Caco-2 (cell line): Measurements from ENCODE around the gene GLP2R. TPM values are rescaled to one million over a fixed set of nuclear protein-coding genes. Genes with fewer than 3 reads are reported as not detected.

ENCODE experiments used
- BruUV-seq: library from RNA; stranded (reverse); fragments of 400-500 nt; replicated peaks from 2 replicates; lab custom pipeline; 2021; lab: Mats Ljungman, UMichigan
- CTCF ChIA-PET: fragments of 300-600 bp; sonication (Branson Sonifier 250); formaldehyde crosslinking; loops from one replicate; lab custom pipeline; 2022; ENCODE audit warnings: antibody characterized with exemption; lab: Charles Lee
- POLR2A ChIA-PET: fragments of 300-600 bp; sonication (Branson Sonifier 250); formaldehyde crosslinking; loops from one replicate; lab custom pipeline; 2022; ENCODE audit warnings: antibody characterized with exemption; lab: Charles Lee
- DNase-seq, 2 experiments: peaks; one replicate each; pipeline versions ENCODE4 v3.0.0 to v3.0.0-alpha.2; 2020 to 2022
- H3K27me3 ChIP-seq: replicated peaks from 2 replicates; pipeline ENCODE4 v1.6.0; 2011; ENCODE audit warnings: low read length; ENCODE audit not compliant: control insufficient read depth, insufficient read depth
- H3K36me3 ChIP-seq: 2 replicates; pipeline ENCODE4 v1.5.1; 2011; ENCODE audit warnings: low read length; ENCODE audit not compliant: control insufficient read depth, insufficient read depth
- H3K4me1 ChIP-seq: fragments of 250-450 bp; sonication (Bioruptor Pico); 2 replicates; pipeline ENCODE4 v1.5.1; 2020; ENCODE audit warnings: mild to moderate bottlenecking
- H3K4me3 ChIP-seq: 2 replicates; pipeline ENCODE4 v1.5.1; 2011; ENCODE audit warnings: low read depth, mild to moderate bottlenecking, control low read depth, low read length
- H3K9me3 ChIP-seq: fragments of 250-450 bp; sonication (Bioruptor Pico); 2 replicates; pipeline ENCODE4 v1.5.1; 2020; ENCODE audit warnings: mild to moderate bottlenecking, moderate library complexity
- H3K27ac Mint-ChIP-seq: one replicate; pipeline ENCODE4 v1.8.0; 2022; ENCODE audit warnings: mixed read lengths; ENCODE audit not compliant: unreplicated experiment
- H3K27me3 Mint-ChIP-seq: one replicate; pipeline ENCODE4 v1.8.0; 2022; ENCODE audit warnings: mixed read lengths; ENCODE audit not compliant: insufficient read depth, unreplicated experiment
- H3K36me3 Mint-ChIP-seq: one replicate; pipeline ENCODE4 v1.8.0; 2022; ENCODE audit warnings: mild to moderate bottlenecking, mixed read lengths; ENCODE audit not compliant: insufficient read depth, unreplicated experiment
- H3K4me1 Mint-ChIP-seq: one replicate; pipeline ENCODE4 v1.8.0; 2022; ENCODE audit warnings: low read depth, mixed read lengths; ENCODE audit not compliant: unreplicated experiment
- H3K4me3 Mint-ChIP-seq: one replicate; pipeline ENCODE4 v1.8.0; 2022; ENCODE audit warnings: mild to moderate bottlenecking, moderate library complexity, mixed read lengths; ENCODE audit not compliant: unreplicated experiment
- H3K9me3 Mint-ChIP-seq: one replicate; pipeline ENCODE4 v1.8.0; 2022; ENCODE audit warnings: mixed read lengths; ENCODE audit not compliant: unreplicated experiment
- intact Hi-C: fragments of 100-400 bp; cut with micrococcal nuclease; formaldehyde crosslinking; loops from one replicate; pipeline ENCODE4 v1.10.0; 2022; ENCODE audit not compliant: unreplicated experiment
- total RNA-seq: library from RNA; stranded (reverse); gene quantifications from 2 replicates; pipeline ENCODE4 v1.2.3, GENCODE V29; 2022
- TF ChIP-seq, protein P1 (sequence below), 2 experiments: fragments of 200-600 bp in 1 of 2; IDR thresholded peaks; 1 replicate in 1 of 2; 2 replicates in 1 of 2; pipeline versions ENCODE4 v1.5.1 to v1.8.0; 2011 to 2022; ENCODE audit warnings: antibody characterized with exemption in 1 of 2, control low read depth in 1 of 2, inconsistent platforms in 1 of 2, low read depth in 1 of 2, low read length in 1 of 2, mild to moderate bottlenecking in 1 of 2, moderate library complexity in 1 of 2; ENCODE audit not compliant: insufficient read depth in 1 of 2, severe bottlenecking in 1 of 2, unreplicated experiment in 1 of 2

GLP2R gene
- total RNA-seq, 1 experiment from 2014 or later = not detected

DNA sequence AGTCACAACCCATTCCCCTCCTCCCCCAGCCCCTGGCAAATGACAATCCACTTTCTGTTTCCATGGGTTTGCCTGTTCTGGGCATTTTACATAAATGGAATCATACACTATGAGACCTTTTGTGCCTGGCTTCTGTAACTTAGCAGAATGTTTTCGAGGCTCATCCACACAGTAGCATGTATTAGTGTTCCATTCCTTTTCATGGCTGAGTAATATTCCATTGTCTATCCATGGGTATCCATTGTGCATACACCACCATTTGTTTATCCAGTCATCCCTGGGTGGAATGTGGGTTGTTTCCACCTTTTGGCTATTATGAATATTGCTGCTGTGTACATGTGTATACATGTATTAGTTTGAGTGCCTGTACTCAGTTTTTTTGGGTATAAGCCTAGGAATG lies 113.0 kb downstream of the GLP2R start:
- no peaks in the 10 kb centered on the region for H3K9me3 ChIP-seq
- H3K27me3 ChIP-seq = no peaks in the 10 kb centered on the region
- BruUV-seq = no TSS peak
- Mint-ChIP-seq H3K27me3 (no peaks in the 10 kb centered on the region), H3K9me3 (no peaks in the 10 kb centered on the region), H3K36me3 (no peaks in the 10 kb centered on the region), H3K27ac (no peak overlapping the region), H3K4me1 (no peaks in the 10 kb centered on the region), H3K4me3 (no peak overlapping the region)
- no peak overlapping the region for H3K4me3 ChIP-seq
- no peaks in the 10 kb centered on the region for H3K36me3 ChIP-seq
- ChIA-PET CTCF (no interaction called here), POLR2A (no interaction called here)
- TF ChIP-seq, protein P1, sequence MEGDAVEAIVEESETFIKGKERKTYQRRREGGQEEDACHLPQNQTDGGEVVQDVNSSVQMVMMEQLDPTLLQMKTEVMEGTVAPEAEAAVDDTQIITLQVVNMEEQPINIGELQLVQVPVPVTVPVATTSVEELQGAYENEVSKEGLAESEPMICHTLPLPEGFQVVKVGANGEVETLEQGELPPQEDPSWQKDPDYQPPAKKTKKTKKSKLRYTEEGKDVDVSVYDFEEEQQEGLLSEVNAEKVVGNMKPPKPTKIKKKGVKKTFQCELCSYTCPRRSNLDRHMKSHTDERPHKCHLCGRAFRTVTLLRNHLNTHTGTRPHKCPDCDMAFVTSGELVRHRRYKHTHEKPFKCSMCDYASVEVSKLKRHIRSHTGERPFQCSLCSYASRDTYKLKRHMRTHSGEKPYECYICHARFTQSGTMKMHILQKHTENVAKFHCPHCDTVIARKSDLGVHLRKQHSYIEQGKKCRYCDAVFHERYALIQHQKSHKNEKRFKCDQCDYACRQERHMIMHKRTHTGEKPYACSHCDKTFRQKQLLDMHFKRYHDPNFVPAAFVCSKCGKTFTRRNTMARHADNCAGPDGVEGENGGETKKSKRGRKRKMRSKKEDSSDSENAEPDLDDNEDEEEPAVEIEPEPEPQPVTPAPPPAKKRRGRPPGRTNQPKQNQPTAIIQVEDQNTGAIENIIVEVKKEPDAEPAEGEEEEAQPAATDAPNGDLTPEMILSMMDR (IDR thresholded peaks at IDR 0.05; ENCODE audit: insufficient read depth in 1 of 2, low read depth in 1 of 2, low read length in 1 of 2, severe bottlenecking in 1 of 2, unreplicated experiment in 1 of 2) = no peak
- no peak for DNase-seq
- no peaks in the 10 kb centered on the region for H3K4me1 ChIP-seq
- intact Hi-C loops = no loop called here

DNA sequence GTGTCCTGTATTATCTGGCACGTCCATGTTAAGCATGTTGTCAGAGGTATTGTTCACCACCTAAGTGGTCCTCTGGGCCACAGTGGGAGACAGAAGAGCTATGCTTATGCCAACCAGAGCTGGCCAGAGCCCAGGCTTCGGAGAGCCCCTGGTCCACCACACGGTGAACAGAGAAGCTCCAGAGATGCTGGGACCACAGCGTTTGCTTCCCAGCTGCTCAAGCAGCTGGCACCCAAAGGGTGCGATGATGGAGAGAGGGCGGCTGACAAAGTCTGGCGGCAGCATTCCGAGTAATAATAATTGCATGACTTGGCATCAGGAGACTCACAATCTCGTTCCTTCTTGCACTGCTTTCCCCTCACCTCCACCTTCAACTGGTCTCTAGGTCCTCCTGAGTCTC lies 115.1 kb downstream of the GLP2R start:
- Mint-ChIP-seq H3K4me1 (no peaks in the 10 kb centered on the region), H3K27ac (no peak overlapping the region), H3K4me3 (no peak overlapping the region), H3K9me3 (no peaks in the 10 kb centered on the region), H3K36me3 (no peaks in the 10 kb centered on the region), H3K27me3 (no peaks in the 10 kb centered on the region)
- no peaks in the 10 kb centered on the region for H3K27me3 ChIP-seq
- POLR2A ChIA-PET = no interaction called here
- no peaks in the 10 kb centered on the region for H3K36me3 ChIP-seq
- H3K9me3 ChIP-seq = no peaks in the 10 kb centered on the region
- BruUV-seq = no TSS peak
- no peak for DNase-seq
- intact Hi-C loops = no loop called here
- TF ChIP-seq, protein P1 (IDR thresholded peaks at IDR 0.05; ENCODE audit: insufficient read depth in 1 of 2, low read depth in 1 of 2, low read length in 1 of 2, severe bottlenecking in 1 of 2, unreplicated experiment in 1 of 2) = no peak
- H3K4me3 ChIP-seq = no peak overlapping the region
- CTCF ChIA-PET = no interaction called here
- H3K4me1 ChIP-seq = no peaks in the 10 kb centered on the region

DNA sequence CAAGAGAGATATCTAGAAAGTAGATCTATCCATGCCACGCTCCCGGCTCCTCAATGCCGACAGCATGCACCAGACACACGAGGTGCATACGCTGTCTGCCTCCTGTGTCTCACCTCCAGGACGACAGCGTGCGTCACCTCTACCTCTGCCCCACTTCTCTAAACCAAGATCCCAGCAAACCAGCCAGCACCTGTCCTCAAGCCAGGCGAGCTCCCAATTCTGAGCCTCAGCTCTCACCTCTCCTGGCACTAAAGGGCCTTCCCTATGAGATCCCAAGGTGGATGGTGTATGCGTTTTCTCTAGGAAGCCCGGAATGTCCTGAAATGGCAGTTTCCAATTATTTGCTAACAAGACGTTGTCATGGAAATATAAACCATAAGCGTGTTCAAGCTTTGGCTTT lies 115.6 kb downstream of the GLP2R start:
- Mint-ChIP-seq H3K4me1 (no peaks in the 10 kb centered on the region), H3K27me3 (no peaks in the 10 kb centered on the region), H3K36me3 (no peaks in the 10 kb centered on the region), H3K27ac (no peak overlapping the region), H3K9me3 (no peaks in the 10 kb centered on the region), H3K4me3 (no peak overlapping the region)
- Histone ChIP-seq H3K4me3 (no peak overlapping the region), H3K4me1 (no peaks in the 10 kb centered on the region), H3K9me3 (no peaks in the 10 kb centered on the region), H3K36me3 (no peaks in the 10 kb centered on the region), H3K27me3 (no peaks in the 10 kb centered on the region)
- POLR2A ChIA-PET = no interaction called here
- CTCF ChIA-PET = no interaction called here
- TF ChIP-seq, protein P1 (IDR thresholded peaks at IDR 0.05; ENCODE audit: insufficient read depth in 1 of 2, low read depth in 1 of 2, low read length in 1 of 2, severe bottlenecking in 1 of 2, unreplicated experiment in 1 of 2) = no peak
- BruUV-seq = no TSS peak
- DNase-seq = no peak
- intact Hi-C loops = no loop called here

Other genes starting within 250 kb of the GLP2R start
- gene CFAP52, start 249.3 kb upstream of the GLP2R start, total RNA-seq = not detected in 2 replicates
- gene USP43, start 180.4 kb upstream of the GLP2R start, total RNA-seq = 6.0 and 6.5 TPM in 2 replicates
- gene DHRS7C, start 34.3 kb upstream of the GLP2R start, total RNA-seq = not detected in 2 replicates
- not detected in 2 replicates for gene GSG1L2, start 3.8 kb upstream of the GLP2R start, total RNA-seq
- gene RCVRN, start 79.3 kb downstream of the GLP2R start, total RNA-seq = not detected in 2 replicates